ENCODE measurements around the gene ANO9.
A peak's percentile ranks its signal among the peaks of the same experiment; 100 is the strongest.

The ANO9 gene

GRCh38 chr11:471468-472145 is 29.8 kb upstream of the ANO9 start:
- no peak for DNase-seq

- DNase-seq = peak; percentile 69
Measured at GRCh38 chr11:469684-470560, 28.1 kb upstream of the ANO9 start.

- peak; percentile 69 for DNase-seq
Measured at GRCh38 chr11:469026-469683, 27.3 kb upstream of the ANO9 start.

- DNase-seq = no peak
Measured at GRCh38 chr11:468493-468892, 26.7 kb upstream of the ANO9 start.

GRCh38 chr11:468036-468435 is 26.2 kb upstream of the ANO9 start:
- no peak for DNase-seq

GRCh38 chr11:465896-466530 is 24.2 kb upstream of the ANO9 start:
- DNase-seq = no peak

- DNase-seq = no peak
Measured at GRCh38 chr11:464316-464715, 22.5 kb upstream of the ANO9 start.

GRCh38 chr11:462107-462890 is 20.5 kb upstream of the ANO9 start:
- no peak for DNase-seq

- DNase-seq = no peak
Measured at GRCh38 chr11:461626-462025, 19.8 kb upstream of the ANO9 start.

GRCh38 chr11:460331-461199 is 18.8 kb upstream of the ANO9 start:
- no peak for DNase-seq

GRCh38 chr11:459511-460220 is 17.9 kb upstream of the ANO9 start:
- no peak for DNase-seq

GRCh38 chr11:457111-457760 is 15.4 kb upstream of the ANO9 start:
- no peak for DNase-seq

GRCh38 chr11:456533-456932 is 14.7 kb upstream of the ANO9 start:
- no peak for DNase-seq

- no peak for DNase-seq
Measured at GRCh38 chr11:455566-456147, 13.8 kb upstream of the ANO9 start.

- no peak for DNase-seq
Measured at GRCh38 chr11:454801-455565, 13.2 kb upstream of the ANO9 start.

- no peak for DNase-seq
Measured at GRCh38 chr11:454043-454442, 12.2 kb upstream of the ANO9 start.

- no peak for DNase-seq
Measured at GRCh38 chr11:453564-453963, 11.8 kb upstream of the ANO9 start.

GRCh38 chr11:452916-453527 is 11.2 kb upstream of the ANO9 start:
- no peak for DNase-seq

Data from kidney glomerular epithelial cell (primary cell).